Measurements from ENCODE around the gene GCNT2.
A peak's percentile ranks its signal among the peaks of the same experiment; 100 is the strongest.
"Not testable (repeated sequence)": the region's sequence is repeated elsewhere in the genome, so short reads cannot be mapped to it uniquely, and the experiment has no call there.

Gene GCNT2

DNA sequence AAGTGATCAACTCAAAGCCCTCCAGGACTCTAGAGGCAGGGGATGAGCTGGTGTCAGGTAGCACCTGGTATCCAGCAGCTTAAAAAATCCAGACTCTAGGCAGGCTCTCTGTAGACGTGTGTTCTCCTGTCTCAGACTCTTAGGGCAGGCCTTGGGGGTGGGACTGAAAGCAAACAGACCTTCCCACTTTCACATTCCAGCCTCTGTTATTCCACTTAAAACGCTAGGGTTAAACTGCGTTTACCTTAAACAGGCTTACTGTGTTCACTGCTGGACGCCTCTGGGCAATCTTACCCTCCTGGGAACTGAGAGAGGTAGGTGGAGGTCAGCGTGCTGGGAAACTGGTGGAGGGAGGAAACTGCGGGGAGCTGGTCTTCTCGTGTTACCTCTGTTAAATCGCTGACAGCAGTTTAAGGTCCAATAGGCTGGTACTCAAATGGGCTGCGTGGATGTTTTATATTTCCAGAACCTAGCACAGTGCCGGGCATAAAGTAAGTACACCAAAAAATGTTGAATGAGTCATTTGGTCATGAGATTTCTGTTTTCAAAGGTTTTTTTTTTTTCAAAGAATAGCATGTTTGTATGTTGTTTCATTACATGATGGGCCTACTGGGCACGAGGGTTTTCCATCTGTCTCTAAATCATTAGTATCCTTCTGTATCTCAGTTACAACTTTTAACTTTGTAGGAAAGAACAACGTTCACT, at the start of gene GCNT2:
GCNT2 (plus strand) TSS at position 248 of the 705 bp plus-strand sequence. CDS start 7,561 bp downstream, outside the sequence.
- no peak for DNase-seq

DNA sequence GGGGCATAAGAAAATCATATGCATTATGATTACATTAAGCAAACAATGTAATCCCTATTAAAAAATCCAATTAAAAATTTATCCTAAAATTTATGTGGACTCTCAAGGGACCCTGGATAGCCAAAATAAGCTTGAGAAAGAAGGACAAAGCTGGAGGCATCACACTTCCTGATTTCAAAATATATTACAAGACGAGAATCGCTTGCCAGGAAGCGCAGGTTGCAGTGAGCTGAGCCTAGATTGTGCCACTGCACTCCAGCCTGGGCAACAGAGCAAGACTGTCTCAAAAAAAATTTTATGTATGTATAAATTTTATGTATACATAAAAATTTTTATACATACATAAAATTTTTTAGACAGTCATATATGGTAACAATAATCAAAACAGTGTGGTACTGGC, 48.5 kb upstream of the GCNT2 start:
- DNase-seq, result no peak

DNA sequence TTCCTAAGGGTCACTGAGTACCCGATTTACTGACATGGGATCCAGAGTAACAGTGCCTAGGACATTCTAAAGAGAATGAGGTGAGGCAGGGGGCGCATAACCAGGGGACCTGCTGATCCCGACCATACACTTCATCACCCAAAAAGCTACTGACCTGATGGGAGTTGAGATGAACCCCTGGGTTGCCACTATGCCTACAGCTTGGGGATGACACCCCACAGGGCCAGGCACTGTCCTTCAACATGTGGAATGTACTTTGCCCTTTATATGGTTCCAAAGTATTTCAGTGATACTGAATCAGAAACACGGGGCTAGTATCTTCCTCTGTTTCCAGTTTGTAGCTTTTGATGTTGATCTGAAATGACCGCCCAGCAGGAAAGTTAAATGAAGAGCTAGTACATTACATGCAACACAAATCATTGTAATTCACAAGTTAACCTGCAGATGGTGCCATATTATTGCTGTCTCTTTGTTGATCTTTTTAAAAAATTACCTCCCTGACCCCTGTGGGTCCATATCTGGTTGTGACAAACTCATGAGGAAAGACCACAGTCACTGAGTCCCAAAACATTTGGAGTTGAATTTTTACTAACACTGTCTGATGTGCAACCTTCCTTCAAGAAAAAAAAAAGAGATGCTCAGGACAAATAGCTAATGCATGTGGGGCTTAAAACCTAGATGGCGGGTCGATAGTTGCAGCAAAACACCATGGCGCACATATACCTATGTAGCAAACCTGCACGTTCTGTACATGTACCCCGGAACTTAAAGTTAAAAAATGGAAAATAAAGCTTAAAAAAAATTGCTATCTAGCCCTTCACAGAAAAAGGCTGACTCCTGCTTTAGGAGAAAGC, 42.7 kb upstream of the GCNT2 start:
- no peak for DNase-seq

DNA sequence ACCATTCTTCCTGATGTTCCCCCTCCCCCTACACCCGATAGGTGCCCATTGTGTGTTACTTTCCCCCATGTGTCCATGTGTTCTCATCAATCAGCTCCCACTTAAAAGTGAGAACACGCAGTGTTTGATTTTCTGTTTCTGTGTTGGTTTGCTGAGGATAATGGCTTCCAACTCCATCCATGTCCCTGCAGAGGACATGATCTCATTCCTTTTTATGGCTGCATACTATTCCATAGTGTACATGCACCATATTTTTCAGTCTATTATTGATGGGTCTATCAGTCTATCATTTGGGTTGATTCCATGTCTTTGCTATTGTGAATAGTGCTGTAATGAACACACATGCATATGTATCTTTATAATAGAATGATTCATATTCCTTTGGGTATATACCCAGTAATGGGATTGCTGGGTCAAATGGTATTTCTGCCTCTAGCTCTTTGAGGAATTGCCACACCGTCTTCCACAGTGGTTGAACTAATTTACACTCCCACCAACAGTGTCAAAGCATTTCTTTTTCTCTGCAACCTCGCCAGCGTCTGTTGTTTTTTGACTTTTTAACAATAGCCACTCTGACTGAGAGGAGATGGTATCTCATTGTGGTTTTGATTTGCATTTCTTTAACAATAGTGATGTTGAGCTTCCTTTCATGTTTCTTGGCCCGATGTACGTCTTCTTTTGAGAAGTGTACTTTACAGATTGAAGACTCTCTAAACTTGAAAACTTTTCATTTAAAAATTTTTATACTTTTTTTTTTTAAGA, 41.0 kb upstream of the GCNT2 start:
- no peak for DNase-seq

DNA sequence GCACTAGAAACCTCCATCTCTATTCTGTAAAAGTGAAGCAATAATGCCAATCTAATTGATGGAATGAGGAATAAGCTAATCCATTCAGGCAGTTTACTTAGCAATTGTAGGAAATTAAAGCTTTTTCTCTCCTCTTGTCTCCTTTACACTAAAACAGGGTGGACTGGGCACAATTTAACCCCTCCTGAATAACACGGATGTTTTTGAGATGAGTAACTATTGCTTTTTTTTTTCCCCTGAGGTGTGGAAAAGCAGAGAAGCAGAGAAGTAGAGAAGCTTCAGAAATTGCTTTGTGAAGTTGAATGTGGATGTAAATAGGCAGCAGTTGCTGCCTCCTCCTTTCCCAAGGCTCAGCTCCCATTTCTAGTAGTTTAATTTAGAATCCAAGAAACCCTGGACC, 40.0 kb upstream of the GCNT2 start:
- no peak for DNase-seq

DNA sequence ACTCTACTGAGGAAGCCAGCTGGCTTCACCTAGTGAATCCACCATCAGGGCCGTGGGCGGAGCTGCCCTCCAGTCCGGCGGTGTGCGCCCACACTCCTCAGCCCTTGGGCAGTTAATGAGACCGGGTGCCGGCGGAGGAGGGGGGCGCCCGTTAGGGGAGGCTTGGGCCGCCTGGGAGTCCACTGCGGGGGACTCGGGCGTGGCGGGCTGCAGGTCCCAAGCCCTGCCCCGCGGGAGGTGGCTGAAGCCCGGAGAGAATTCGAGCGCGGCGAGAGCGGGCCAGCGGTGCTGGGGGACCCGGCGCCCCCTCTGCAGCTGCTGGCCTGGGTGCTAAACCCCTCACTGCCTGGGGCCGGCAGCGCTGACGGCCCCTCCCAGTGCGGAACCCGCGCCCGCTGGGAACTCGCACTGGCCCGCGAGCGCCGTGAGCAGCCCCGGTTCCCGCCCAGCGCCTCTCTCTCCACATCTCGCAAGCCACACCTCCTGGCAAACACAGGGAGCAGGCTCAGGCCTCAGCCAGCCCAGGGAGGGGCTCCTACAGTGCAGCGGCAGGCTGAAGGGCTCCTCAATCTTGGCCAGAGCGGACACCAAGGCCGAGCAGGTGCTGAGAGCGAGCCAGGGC, 38.4 kb upstream of the GCNT2 start:
- no peak for DNase-seq

DNA sequence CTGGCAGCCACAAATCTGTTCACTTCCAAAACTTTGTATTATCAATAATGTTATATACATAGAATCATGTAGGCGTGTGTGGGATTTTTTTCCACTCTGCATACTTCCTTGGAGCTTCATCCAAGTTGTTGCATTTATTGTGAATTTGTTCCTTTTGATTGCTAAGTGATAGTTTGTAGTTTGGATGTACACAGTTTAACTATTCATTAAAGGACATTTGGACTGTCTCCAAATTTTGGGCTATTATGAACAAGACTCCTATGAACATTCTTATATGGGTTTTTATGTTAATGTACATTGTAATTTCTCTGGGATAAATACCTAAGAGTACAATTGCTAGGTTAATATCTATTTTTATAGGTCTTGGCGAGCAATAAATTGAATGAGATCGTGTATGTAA, 36.2 kb upstream of the GCNT2 start:
- no peak for DNase-seq

DNA sequence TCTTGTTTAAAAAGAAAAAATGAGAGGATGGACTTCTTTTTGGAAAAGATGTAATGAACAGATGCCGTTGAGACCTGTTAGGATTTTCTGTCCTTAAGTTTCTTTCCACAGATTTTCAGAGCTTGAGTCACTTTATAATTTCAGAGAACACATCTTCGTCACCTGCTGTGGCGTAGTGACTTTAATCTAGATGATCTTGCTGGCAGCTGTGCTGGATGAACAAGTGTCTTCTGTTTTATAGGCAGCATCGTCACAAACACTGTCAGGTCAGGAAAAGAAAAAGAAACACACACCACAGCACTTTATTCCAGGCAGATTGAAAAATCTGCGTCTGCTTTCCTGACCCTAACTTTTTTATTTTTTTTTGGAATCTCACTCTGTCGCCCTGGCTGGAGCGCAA, 35.7 kb upstream of the GCNT2 start:
- no peak for DNase-seq

DNA sequence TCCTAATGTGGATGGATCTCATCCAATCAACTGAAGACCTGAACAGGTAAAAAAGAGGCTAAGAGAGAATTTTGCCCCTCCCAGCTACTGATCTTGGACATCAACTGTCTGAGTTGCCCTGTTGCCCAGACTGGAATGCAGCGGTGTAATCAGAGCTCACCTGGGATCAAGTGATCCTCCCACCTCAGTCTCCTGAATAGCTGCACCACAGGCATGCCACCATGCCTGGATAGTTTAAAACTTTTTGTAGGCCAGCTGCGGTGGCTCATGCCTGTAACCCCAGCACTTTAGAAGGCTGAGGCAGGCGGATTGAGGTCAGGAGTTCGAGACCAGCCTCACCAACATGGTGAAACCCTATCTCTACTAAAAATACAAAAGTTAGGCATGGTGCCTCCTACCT, 34.9 kb upstream of the GCNT2 start:
- no peak for DNase-seq

DNA sequence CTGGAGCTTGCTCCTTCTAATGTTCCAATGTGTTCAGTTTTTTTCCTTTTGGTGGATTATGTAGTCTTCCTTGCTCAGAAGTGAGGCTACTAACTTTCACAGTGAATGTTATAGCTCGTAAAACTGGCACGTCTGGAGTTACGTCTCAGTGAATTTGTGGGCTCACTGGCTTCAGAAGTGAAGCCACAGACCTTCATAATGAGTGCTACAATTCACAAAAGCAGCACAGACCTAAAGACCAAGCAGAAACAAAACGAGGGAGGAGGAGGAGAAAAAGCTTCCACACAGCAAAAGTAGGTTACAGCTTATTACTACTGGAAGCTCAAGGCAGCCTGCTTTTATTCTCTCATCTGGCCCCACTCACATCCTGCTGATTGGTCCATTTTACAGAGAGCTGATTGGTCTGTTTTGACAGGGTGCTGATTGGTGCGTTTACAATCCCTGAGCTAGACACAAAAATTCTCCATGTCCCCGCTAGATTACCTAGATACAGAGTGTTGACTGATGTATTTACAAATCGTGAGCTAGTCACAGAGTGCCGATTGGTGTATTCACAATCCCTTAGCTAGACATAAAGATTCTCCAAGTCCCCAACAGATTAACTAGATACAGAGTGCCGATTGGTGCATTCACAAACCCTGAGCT, 34.1 kb upstream of the GCNT2 start:
- not testable (repeated sequence) for DNase-seq

DNA sequence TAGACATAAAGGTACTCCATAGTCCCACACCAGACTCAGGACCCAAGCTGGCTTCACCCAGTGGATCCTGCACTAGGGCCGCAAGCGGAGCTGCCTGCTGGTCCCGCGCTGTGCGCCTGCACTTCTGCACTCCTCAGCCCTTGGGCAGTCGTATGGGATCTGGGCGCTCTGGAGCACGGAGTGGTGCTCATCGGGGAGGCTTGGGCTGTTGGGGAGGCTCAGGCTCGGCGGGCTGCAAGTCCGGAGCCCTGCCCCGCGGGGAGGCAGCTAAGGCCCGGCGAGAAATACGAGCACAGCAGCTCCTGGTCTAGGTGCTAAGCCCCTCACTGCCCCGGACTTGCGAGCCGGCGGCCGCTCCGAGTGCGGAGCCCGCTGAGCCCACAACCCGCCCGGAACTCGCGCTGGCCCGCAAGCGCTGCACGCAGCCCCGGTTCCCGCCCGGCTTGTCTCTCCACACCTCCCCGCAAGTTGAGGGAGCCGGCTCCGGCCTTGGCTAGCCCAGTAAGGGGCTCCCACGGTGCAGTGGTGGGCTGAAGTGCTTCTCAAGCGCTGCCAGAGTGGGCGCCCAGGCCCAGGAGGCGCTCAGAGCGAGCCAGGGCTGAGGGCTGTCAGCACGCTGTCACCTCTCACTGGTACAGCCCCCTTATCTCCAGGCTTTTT, 33.4 kb upstream of the GCNT2 start:
- DNase-seq, result no peak

DNA sequence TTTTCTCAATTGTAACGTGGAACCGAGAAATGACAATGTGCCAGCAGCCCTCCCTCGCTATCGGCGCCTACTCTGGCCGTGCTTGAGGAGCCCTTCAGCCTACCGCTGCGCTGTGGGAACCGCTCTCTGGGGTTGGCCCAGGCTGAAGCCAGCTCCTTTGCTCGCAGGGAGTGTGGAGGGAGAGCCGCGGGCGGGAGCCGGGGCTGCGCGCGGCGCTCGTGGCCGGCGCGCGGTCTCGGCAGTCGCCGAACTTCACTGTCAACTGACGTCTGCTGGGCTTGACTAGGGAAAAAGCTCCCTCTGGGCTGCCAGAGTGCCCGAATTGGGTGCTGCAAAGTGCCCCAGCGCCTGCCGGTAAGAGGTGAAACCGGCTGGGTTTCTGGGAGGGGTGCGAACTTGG, 29.7 kb upstream of the GCNT2 start:
- DNase-seq, result no peak

DNA sequence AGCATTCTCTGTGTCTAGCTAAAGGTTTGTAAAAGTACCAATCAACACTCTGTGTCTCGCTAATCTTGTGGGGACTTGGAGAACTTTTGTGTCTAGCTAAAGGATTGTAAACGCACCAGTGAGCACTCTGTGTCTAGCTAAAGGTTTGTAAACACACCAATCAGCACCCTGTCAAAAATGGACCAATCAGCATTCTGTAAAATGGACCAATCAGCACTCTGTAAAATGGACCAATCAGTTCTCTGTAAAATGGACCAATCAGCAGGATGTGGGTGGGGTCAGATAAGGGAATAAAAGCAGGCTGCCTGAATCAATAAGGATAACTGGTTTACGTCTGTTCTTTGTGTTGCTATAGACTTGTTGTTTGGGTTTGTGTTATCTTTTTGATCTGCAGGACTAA, 29.2 kb upstream of the GCNT2 start:
- DNase-seq, result not testable (repeated sequence)

DNA sequence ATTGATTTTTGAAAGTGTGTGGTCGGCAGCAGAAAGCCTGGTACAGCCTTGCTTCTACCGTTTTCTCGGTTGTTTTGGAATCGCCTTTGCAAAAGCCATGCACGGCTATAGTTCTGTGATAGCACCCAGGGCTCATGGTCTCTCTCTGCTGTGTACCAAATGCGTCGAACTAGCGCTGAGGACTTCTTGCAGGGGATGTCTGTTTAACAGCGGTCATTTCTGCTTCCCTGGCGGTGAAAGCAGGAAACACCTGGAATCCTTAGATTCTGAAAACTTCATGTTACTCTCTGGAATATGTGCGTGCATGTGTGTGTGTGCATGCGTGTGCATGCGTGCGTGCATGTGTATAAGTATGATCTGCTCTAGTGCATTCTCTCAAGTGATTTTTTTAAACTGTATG, 26.1 kb upstream of the GCNT2 start:
- DNase-seq, result no peak

DNA sequence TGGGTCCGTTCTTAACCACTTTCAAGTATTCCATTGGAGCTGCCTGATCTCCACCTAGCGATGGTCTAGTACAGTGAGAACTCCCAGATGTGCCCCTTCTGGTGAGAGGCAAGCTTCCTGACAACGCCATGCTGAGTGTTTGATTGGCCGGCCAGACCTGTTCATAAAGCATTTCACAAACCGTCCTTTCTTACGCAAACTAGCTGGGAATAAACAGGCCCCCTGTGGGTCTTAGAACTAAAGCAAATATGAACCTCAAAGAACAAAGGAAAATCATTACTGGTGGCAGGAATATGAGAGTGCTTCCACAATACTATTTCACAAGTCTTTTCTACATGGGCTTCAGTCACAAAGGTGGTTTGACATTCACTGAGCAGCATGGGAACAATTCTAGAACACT, 15.6 kb upstream of the GCNT2 start:
- DNase-seq, result no peak

DNA sequence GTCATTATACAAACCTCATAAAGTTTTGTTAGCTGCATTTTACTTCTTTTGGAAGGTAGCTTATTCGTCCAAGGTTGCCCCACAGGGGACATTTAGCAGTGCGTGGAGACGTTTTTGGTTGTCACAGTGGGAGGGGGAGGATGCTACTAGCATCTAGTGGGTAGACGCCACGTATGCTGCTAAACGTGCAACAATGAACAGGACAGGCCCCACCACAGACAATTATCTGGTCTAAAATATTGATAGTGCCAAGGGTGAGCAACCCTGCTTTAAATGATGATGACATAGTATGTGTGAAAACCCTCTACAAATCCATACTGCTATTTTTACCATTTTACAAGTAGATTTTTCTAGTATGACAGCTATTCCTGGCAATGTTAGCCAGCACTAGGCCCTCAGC, 13.9 kb upstream of the GCNT2 start:
- DNase-seq, result no peak

DNA sequence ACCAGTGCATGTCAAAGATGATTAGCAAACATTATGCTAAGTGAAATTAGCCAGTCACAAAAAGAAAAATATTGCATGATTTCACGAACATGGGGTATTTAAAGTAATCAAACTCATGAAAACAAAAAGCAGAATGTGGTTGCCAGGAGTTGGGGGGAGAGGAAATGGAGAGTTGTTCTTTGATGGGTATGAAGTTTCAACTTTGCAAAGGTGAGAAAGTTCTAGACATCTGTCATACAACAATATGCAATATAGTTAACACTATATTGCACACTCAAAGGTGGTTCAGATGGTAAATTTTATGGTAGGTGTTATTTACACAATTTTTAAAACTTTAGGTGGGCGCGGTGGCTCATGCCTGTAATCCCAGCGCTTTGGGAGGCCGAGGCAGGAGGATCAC, 13.4 kb upstream of the GCNT2 start:
- no peak for DNase-seq

DNA sequence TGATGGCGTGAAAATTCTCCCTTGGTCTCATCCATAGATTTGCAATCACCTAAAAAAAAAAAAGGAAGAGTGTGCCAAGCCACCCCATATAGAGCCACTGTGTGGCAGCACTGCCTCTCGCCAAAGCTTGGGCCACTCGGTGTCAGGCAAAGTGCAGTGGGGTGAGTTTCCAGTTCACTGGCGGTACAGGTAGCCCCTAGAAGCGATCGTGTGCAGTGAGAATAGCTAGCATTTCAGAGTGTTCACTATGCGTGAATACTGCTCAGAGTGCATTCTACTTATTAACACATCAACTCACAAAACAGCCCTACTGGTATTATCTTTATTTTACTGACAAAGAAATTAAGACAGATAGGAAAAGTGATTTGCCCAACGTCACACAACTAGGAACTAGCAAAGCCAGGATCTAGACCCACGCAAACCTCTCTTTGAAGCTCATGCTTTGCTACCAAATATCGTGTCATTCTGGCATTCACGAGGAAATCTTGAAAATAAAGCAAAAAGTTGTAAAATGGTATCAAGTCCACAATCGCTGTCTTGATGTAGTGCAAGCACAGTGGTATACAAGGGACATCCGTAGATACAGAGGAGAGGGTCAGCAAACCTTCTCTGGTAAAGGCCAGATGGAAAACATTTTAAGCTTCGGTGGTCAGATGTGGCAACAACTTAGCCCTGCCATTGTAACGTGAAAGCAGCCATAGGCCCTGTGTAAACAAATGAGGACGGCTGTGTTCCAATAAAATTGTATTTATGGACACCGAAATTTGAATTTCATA, 10.4 kb upstream of the GCNT2 start:
- peak; percentile 21 for DNase-seq

DNA sequence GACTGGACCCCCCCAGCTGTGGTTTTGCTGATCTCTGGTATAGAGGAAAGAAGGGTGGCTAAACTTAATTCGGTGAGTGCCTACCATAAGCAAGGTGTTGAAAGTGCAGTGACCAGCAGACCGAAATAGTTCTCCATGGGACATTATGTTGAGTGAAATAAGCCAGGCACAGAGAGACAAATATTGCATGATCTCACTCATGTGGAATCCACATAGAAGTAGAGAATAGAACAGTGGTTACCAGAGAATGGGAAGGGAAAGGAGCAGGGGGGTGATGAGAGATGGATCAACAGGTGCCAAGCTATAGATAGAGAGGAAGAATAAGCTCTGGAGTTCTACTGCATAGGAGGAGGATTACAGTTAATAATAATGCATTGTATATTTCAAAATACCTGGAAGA, 9.7 kb upstream of the GCNT2 start:
- no peak for DNase-seq

DNA sequence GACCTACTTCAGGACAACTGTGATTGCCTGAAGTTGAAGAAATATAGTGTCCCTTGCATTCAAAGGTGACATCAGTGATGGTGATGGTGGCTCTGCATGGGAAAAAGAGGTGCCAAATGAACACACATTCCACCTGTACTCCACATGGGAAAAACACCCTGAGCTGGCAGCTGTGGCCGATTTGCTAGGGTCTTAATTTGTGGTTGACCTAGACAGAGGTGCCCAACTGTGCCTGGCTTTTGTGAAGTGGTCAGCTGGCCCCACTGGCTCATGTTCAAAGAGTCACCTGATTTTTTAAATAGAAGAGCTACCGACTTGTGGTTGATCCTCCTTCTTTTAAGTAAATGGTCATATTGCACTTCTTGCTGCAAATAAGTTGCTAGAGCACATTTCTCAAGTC, 7.6 kb upstream of the GCNT2 start:
- DNase-seq, result no peak

DNA sequence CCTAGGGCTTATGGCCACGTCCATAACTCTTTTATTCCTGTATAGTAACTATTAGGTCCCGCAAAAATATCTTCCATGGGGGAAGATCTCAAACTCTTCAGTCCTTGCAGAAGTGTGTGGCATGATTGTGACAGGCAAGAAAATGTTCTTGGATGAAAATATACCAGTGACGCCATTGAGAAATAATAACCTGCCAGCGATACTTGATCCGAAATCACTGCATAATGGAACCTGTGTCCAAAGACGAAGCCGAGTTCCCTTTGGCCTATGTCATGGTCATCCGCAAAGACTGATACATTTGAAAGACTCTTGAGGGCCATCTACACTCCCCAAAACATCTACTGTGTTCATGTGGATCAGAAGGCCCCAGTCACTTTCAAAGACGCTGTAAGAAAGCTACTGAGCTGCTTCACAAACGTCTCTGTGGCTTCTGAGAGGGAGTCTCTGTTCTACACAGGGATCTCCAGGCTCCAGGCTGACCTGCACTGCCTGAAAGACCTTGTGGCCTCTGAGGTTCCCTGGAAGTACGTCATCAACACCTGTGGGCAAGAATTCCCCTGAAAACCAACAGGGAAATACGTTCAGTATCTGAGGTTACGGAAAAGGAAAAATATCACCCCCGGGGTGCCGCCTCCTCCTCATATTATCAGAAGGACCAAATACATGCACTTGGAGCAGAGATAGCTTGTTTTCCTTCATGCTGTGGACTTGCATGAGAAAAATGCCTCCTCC, 6.9 kb upstream of the GCNT2 start:
- DNase-seq, result no peak
